ENCODE measurements around the gene PHF20. TPM values are rescaled to one million over a fixed set of nuclear protein-coding genes. Genes with fewer than 3 reads are reported as not detected.

Gene PHF20
- total and polyA plus RNA-seq, 2 of the 13 experiments (the other 11 are each of a cell fraction or from before 2014, with no cell fraction given), result 22.8 to 34.1 TPM

GRCh38 chr20:35739294-35740163 lies 32.3 kb upstream of the PHF20 start (continued):
- TF ChIP-seq AHDC1 (CRISPR knock-in tag; IDR thresholded peaks at IDR 0.05; ENCODE audit: borderline replicate concordance) (peak; percentile 42; the same call in 1 of the 2 replicates), GATAD2A (CRISPR knock-in tag; IDR thresholded peaks at IDR 0.05) (peak; percentile 27), NCOA2 (CRISPR knock-in tag; IDR thresholded peaks at IDR 0.05) (0 out of 2 replicates have a peak, but pooled peaks have one; percentile 24), ZBTB8A (CRISPR knock-in tag; IDR thresholded peaks at IDR 0.05; ENCODE audit: borderline replicate concordance, low read depth) (no peak), SALL2 (CRISPR knock-in tag; IDR thresholded peaks at IDR 0.05) (no peak), KMT2B (CRISPR knock-in tag; IDR thresholded peaks at IDR 0.05) (peak; percentile 24; the same call in 1 of the 2 replicates), BRD4 (CRISPR knock-in tag; IDR thresholded peaks at IDR 0.05) (no peak), DRAP1 (CRISPR knock-in tag; IDR thresholded peaks at IDR 0.05) (no peak), ZMYM4 (CRISPR knock-in tag; IDR thresholded peaks at IDR 0.05) (no peak; the same call in 1 of the 2 replicates), ZNF260 (CRISPR knock-in tag; IDR thresholded peaks at IDR 0.05; ENCODE audit: borderline replicate concordance, low read depth) (no peak), SRF (IDR thresholded peaks at IDR 0.05; ENCODE audit: low read depth, low read length) (no peak), ZNF816 (CRISPR knock-in tag; IDR thresholded peaks at IDR 0.05; ENCODE audit: borderline replicate concordance) (peak; percentile 72; the same call in 1 of the 2 replicates), ZNF446 (CRISPR knock-in tag; IDR thresholded peaks at IDR 0.05) (no peak), CREM (IDR thresholded peaks at IDR 0.05) (0 out of 2 replicates have a peak, but pooled peaks have one; percentile 19), CREM (CRISPR knock-in tag; IDR thresholded peaks at IDR 0.05) (no peak), ZFP41 (CRISPR knock-in tag; IDR thresholded peaks at IDR 0.05; ENCODE audit: borderline replicate concordance) (no peak), ZNF678 (CRISPR knock-in tag; IDR thresholded peaks at IDR 0.05) (no peak), RBM22 (optimal IDR thresholded peaks at IDR 0.05; ENCODE audit: low read length) (peak; percentile 97), MIER2 (CRISPR knock-in tag; IDR thresholded peaks at IDR 0.05) (no peak)
- TF ChIP-seq, protein P1, sequence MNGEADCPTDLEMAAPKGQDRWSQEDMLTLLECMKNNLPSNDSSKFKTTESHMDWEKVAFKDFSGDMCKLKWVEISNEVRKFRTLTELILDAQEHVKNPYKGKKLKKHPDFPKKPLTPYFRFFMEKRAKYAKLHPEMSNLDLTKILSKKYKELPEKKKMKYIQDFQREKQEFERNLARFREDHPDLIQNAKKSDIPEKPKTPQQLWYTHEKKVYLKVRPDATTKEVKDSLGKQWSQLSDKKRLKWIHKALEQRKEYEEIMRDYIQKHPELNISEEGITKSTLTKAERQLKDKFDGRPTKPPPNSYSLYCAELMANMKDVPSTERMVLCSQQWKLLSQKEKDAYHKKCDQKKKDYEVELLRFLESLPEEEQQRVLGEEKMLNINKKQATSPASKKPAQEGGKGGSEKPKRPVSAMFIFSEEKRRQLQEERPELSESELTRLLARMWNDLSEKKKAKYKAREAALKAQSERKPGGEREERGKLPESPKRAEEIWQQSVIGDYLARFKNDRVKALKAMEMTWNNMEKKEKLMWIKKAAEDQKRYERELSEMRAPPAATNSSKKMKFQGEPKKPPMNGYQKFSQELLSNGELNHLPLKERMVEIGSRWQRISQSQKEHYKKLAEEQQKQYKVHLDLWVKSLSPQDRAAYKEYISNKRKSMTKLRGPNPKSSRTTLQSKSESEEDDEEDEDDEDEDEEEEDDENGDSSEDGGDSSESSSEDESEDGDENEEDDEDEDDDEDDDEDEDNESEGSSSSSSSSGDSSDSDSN (CRISPR knock-in tag; IDR thresholded peaks at IDR 0.05), result no peak
- TF ChIP-seq, protein P2, sequence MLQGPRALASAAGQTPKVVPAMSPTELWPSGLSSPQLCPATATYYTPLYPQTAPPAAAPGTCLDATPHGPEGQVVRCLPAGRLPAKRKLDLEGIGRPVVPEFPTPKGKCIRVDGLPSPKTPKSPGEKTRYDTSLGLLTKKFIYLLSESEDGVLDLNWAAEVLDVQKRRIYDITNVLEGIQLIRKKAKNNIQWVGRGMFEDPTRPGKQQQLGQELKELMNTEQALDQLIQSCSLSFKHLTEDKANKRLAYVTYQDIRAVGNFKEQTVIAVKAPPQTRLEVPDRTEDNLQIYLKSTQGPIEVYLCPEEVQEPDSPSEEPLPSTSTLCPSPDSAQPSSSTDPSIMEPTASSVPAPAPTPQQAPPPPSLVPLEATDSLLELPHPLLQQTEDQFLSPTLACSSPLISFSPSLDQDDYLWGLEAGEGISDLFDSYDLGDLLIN (CRISPR knock-in tag; IDR thresholded peaks at IDR 0.05; ENCODE audit: borderline replicate concordance), result no peak
